WTC11 (cell line): ENCODE results near the gene C1QTNF8.

Experiments used
- ETV6 ChIP-seq: sonication (generic); formaldehyde crosslinking; IDR thresholded peaks from 2 replicates; pipeline ENCODE4 v1.8.1; 2022; ENCODE audit warnings: mild to moderate bottlenecking, missing genetic modification reagents
- FOXJ3 ChIP-seq: sonication (generic); formaldehyde crosslinking; IDR thresholded peaks from 2 replicates; pipeline ENCODE4 v1.9.0; 2021; ENCODE audit warnings: missing genetic modification reagents, mild to moderate bottlenecking, borderline replicate concordance
- FOXK1 ChIP-seq: sonication (generic); formaldehyde crosslinking; IDR thresholded peaks from 2 replicates; pipeline ENCODE4 v1.8.0; 2022; ENCODE audit warnings: mild to moderate bottlenecking, moderate library complexity, missing genetic modification reagents
- MYBL2 ChIP-seq: sonication (generic); formaldehyde crosslinking; IDR thresholded peaks from 2 replicates; pipeline ENCODE4 v1.8.1; 2023; ENCODE audit warnings: mild to moderate bottlenecking, moderate library complexity, missing genetic modification reagents
- NR2C2 ChIP-seq: sonication (generic); formaldehyde crosslinking; IDR thresholded peaks from 2 replicates; pipeline ENCODE4 v1.8.0; 2022; ENCODE audit warnings: mild to moderate bottlenecking, missing genetic modification reagents
- SMAD3 ChIP-seq: sonication (generic); formaldehyde crosslinking; IDR thresholded peaks from 2 replicates; pipeline ENCODE4 v1.8.0; 2022; ENCODE audit warnings: missing genetic modification reagents, mild to moderate bottlenecking, borderline replicate concordance
- ZNF138 ChIP-seq: sonication (generic); formaldehyde crosslinking; conservative IDR thresholded peaks from 2 replicates; pipeline ENCODE4 v1.8.1; 2022; ENCODE audit warnings: mild to moderate bottlenecking, moderate library complexity, missing genetic modification reagents
- TF ChIP-seq, protein P1 (sequence below): fragments of 200-600 bp; IDR thresholded peaks from 2 replicates; pipeline ENCODE4 v1.8.0; 2022; ENCODE audit warnings: antibody characterized with exemption
- TF ChIP-seq, protein P2 (sequence below): sonication (generic); formaldehyde crosslinking; IDR thresholded peaks from 2 replicates; pipeline ENCODE4 v1.8.1; 2023; ENCODE audit warnings: mild to moderate bottlenecking, missing genetic modification reagents, moderate library complexity
- TF ChIP-seq, protein P3 (sequence below): sonication (generic); formaldehyde crosslinking; IDR thresholded peaks from 2 replicates; pipeline ENCODE4 v1.8.1; 2022; ENCODE audit warnings: mild to moderate bottlenecking, moderate library complexity, missing genetic modification reagents
- TF ChIP-seq, protein P4 (sequence below): fragments of 250-450 bp; sonication (Bioruptor Pico); conservative IDR thresholded peaks from 2 replicates; pipeline ENCODE4 v1.9.0; 2021; ENCODE audit warnings: mild to moderate bottlenecking
- TF ChIP-seq, protein P5 (sequence below): sonication (generic); formaldehyde crosslinking; IDR thresholded peaks from 2 replicates; pipeline ENCODE4 v1.8.1; 2022; ENCODE audit warnings: low read depth, mild to moderate bottlenecking, moderate library complexity, missing genetic modification reagents, borderline replicate concordance
- TF ChIP-seq, protein P6 (sequence below): sonication (generic); formaldehyde crosslinking; IDR thresholded peaks from 2 replicates; pipeline ENCODE4 v1.8.0; 2022; ENCODE audit warnings: missing genetic modification reagents

DNA sequence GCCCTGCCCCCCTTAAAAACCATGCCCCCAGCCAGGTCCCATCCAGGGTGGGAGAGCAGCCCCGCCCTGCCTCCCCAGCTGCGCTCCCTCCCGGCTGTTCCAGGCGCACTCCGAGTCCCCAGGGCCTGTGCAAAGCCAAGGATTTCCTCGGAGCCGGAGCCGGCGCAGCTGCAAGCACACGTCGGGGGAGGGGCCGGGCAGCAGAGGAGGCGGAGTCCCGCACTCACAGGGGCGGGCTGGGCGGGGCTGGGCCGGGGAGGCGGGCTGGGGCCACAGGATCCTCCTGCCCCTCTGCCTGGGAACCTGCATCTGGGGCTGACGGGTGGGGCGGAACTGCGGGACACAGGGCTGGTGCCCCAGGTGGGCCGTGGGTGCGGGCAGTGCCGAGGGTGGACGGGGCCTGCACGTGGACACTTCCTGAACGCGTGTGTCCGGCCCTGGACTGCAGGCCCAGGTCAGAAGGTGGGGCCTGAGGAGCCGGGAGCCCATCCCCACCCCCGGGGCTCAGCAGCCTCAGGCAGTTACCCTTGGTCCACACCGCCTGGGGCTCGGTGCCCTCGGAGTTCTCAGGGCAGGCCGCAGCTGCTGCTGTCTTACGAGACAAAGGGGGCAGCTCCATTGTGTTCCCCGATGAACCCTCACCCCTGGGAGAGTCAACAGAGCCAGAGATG lies 47.5 kb downstream of the C1QTNF8 start:
- TF ChIP-seq, protein P1, sequence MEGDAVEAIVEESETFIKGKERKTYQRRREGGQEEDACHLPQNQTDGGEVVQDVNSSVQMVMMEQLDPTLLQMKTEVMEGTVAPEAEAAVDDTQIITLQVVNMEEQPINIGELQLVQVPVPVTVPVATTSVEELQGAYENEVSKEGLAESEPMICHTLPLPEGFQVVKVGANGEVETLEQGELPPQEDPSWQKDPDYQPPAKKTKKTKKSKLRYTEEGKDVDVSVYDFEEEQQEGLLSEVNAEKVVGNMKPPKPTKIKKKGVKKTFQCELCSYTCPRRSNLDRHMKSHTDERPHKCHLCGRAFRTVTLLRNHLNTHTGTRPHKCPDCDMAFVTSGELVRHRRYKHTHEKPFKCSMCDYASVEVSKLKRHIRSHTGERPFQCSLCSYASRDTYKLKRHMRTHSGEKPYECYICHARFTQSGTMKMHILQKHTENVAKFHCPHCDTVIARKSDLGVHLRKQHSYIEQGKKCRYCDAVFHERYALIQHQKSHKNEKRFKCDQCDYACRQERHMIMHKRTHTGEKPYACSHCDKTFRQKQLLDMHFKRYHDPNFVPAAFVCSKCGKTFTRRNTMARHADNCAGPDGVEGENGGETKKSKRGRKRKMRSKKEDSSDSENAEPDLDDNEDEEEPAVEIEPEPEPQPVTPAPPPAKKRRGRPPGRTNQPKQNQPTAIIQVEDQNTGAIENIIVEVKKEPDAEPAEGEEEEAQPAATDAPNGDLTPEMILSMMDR, result no peak
- TF ChIP-seq, protein P2, sequence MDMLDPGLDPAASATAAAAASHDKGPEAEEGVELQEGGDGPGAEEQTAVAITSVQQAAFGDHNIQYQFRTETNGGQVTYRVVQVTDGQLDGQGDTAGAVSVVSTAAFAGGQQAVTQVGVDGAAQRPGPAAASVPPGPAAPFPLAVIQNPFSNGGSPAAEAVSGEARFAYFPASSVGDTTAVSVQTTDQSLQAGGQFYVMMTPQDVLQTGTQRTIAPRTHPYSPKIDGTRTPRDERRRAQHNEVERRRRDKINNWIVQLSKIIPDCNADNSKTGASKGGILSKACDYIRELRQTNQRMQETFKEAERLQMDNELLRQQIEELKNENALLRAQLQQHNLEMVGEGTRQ (CRISPR knock-in tag), result no peak
- no peak for TF ChIP-seq ETV6 (CRISPR knock-in tag)
- TF ChIP-seq FOXJ3 (CRISPR knock-in tag), result no peak
- TF ChIP-seq, protein P3, sequence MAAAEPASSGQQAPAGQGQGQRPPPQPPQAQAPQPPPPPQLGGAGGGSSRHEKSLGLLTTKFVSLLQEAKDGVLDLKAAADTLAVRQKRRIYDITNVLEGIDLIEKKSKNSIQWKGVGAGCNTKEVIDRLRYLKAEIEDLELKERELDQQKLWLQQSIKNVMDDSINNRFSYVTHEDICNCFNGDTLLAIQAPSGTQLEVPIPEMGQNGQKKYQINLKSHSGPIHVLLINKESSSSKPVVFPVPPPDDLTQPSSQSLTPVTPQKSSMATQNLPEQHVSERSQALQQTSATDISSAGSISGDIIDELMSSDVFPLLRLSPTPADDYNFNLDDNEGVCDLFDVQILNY (CRISPR knock-in tag), result no peak
- TF ChIP-seq NR2C2, result no peak
- TF ChIP-seq FOXK1 (CRISPR knock-in tag), result no peak
- TF ChIP-seq, protein P4, sequence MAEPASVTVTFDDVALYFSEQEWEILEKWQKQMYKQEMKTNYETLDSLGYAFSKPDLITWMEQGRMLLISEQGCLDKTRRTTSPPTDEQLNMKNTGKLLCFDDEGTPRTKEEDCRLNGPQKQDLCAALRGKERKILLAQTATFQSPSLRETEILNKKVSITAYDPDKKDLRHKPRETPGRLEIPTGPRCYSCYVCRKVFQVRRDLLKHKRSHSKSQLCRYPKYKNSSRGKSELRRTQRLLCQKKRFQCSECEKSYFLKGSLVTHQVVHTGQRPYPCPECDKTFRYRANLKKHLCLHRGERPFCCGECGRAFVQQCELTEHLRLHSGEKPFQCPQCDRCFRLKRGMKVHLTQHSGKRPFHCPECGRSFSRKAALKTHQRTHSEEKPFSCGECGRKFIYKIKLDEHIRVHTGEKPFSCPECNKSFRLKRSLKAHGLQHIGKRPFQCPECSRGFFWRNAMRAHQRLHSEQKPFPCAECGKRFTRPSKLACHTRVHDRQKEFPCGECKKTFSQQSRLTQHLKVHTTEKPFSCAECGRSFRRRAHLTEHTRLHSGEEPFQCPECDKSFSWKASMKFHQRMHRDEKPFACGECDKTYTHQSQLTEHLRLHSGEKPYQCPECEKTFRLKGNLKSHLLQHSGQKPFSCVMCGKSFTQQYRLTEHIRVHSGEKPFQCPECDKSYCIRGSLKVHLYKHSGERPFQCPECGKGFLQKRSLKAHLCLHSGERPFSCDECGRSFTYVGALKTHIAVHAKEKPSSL, result no peak
- TF ChIP-seq, protein P5, sequence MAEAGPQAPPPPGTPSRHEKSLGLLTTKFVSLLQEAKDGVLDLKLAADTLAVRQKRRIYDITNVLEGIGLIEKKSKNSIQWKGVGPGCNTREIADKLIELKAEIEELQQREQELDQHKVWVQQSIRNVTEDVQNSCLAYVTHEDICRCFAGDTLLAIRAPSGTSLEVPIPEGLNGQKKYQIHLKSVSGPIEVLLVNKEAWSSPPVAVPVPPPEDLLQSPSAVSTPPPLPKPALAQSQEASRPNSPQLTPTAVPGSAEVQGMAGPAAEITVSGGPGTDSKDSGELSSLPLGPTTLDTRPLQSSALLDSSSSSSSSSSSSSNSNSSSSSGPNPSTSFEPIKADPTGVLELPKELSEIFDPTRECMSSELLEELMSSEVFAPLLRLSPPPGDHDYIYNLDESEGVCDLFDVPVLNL, result no peak
- no peak for TF ChIP-seq ZNF138 (CRISPR knock-in tag)
- no peak for TF ChIP-seq MYBL2 (CRISPR knock-in tag)
- TF ChIP-seq SMAD3 (CRISPR knock-in tag), result no peak
- TF ChIP-seq, protein P6, sequence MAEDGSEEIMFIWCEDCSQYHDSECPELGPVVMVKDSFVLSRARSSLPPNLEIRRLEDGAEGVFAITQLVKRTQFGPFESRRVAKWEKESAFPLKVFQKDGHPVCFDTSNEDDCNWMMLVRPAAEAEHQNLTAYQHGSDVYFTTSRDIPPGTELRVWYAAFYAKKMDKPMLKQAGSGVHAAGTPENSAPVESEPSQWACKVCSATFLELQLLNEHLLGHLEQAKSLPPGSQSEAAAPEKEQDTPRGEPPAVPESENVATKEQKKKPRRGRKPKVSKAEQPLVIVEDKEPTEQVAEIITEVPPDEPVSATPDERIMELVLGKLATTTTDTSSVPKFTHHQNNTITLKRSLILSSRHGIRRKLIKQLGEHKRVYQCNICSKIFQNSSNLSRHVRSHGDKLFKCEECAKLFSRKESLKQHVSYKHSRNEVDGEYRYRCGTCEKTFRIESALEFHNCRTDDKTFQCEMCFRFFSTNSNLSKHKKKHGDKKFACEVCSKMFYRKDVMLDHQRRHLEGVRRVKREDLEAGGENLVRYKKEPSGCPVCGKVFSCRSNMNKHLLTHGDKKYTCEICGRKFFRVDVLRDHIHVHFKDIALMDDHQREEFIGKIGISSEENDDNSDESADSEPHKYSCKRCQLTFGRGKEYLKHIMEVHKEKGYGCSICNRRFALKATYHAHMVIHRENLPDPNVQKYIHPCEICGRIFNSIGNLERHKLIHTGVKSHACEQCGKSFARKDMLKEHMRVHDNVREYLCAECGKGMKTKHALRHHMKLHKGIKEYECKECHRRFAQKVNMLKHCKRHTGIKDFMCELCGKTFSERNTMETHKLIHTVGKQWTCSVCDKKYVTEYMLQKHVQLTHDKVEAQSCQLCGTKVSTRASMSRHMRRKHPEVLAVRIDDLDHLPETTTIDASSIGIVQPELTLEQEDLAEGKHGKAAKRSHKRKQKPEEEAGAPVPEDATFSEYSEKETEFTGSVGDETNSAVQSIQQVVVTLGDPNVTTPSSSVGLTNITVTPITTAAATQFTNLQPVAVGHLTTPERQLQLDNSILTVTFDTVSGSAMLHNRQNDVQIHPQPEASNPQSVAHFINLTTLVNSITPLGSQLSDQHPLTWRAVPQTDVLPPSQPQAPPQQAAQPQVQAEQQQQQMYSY (CRISPR knock-in tag), result peak; percentile 88
